ENCODE data around the gene DTNBP1. TPM values are rescaled to one million over a fixed set of nuclear protein-coding genes. Genes with fewer than 3 reads are reported as not detected.

Gene DTNBP1
- total and polyA plus RNA-seq, 2 of the 13 experiments (the other 11 are each of a cell fraction or from before 2014, with no cell fraction given): 6.6 to 19.1 TPM

DNA sequence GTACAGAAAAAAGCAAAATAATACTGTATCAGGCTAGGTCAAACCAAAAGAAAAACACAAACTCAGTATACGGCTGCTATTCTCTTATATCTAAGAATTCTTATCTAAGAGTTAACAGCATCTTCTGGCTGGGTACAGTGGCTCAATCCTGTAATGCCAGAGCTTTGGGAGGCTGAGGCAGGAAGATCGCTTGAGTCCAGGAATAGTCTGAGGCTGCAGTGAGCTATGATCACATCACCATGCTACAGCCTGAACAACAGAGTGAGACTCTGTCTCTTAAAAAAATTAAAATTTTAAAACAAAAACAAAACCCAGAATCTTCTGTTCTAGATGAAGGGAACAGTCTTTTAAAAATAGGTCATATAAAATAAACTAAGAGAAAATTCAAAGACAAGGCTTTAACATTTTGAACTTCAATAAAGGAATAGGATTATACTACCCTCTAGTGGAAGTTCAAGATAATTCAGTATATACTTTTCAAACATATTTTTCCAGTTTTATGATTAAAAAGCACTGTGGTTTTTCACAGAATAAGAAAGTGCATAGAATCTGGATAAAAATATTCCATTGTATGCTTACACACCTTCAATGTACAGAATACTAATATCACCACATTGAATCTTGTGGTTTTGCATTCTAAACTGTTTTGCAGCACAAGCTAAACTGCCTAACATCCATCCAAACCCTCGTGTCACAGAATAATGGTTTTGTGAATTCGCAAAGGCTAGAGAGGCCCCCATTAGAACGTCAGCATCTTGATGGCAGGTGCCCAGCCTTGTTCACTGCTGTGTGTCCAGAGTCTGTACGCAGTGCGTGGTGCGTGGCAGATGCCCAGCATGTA lies 39.3 kb downstream of the DTNBP1 start:
- TF ChIP-seq, protein P1, sequence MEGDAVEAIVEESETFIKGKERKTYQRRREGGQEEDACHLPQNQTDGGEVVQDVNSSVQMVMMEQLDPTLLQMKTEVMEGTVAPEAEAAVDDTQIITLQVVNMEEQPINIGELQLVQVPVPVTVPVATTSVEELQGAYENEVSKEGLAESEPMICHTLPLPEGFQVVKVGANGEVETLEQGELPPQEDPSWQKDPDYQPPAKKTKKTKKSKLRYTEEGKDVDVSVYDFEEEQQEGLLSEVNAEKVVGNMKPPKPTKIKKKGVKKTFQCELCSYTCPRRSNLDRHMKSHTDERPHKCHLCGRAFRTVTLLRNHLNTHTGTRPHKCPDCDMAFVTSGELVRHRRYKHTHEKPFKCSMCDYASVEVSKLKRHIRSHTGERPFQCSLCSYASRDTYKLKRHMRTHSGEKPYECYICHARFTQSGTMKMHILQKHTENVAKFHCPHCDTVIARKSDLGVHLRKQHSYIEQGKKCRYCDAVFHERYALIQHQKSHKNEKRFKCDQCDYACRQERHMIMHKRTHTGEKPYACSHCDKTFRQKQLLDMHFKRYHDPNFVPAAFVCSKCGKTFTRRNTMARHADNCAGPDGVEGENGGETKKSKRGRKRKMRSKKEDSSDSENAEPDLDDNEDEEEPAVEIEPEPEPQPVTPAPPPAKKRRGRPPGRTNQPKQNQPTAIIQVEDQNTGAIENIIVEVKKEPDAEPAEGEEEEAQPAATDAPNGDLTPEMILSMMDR (CRISPR knock-in tag; IDR thresholded peaks at IDR 0.05): 0 out of 2 replicates have a peak, but pooled peaks have one; percentile 32
- peak; percentile 66 for TF ChIP-seq STAG1 (CRISPR knock-in tag; IDR thresholded peaks at IDR 0.05)
- no peak for TF ChIP-seq RARA (CRISPR knock-in tag; IDR thresholded peaks at IDR 0.05)
- no peak for TF ChIP-seq KDM4B (CRISPR knock-in tag; IDR thresholded peaks at IDR 0.05)
- BruUV-seq (replicated peaks): no TSS peak
- DNase-seq (ENCODE audit: low spot score) (peak; percentile 10), ATAC-seq (no peak), FAIRE-seq (no peak)
- no peaks in the 10 kb centered on the region; a peak in 2 of 5 replicates for H3K36me3 ChIP-seq (replicated peaks in 1 of 2; ENCODE audit: control insufficient read depth in 1 of 2, insufficient read depth in 2 of 2, low read length in 2 of 2)
- H3K4me1 ChIP-seq (ENCODE audit: insufficient read depth, low read length): no peaks in the 10 kb centered on the region; the same call in 1 of the 2 replicates
- H3K9me3 ChIP-seq (ENCODE audit: low read length): no peaks in the 10 kb centered on the region
- 79% methylated on average over 8 of the region's 8 CpGs for WGBS (ENCODE audit: low lambda C conversion rate)
- intact Hi-C loops (cut with micrococcal nuclease; ENCODE audit: unreplicated experiment) (loop anchor here (1.0 kb wide), 1 partner anchor 1494 kb away; no protein-coding TSS in a partner anchor), in situ Hi-C loops (cut with HindIII; ENCODE audit: extremely low pct_ligation_motif_present, low pct_unique_long_range_greater_than_20kb) (loop anchor here (10.0 to 25.0 kb wide), 2 partner anchors 99 to 1411 kb away; no protein-coding TSS in a partner anchor)
- no peaks in the 10 kb centered on the region for H3K79me2 ChIP-seq (ENCODE audit: insufficient read depth, low read length)
- POLR2A ChIA-PET: no interaction called here
- CTCF ChIA-PET (ENCODE audit: low intra/inter-chr PET ratio, low total read pairs): interaction anchor here (1.4 to 2.3 kb wide), 2 partner anchors 132 to 1412 kb away, joined by 3 to 7 read pairs; no protein-coding TSS in a partner anchor
- no peak overlapping the region for H3K27ac ChIP-seq (ENCODE audit: extremely low read length, insufficient read depth, low read length)
- no peak overlapping the region for H3K9ac ChIP-seq (ENCODE audit: insufficient read depth, low read depth, low read length)
- no peak overlapping the region for H2AFZ ChIP-seq (ENCODE audit: low read length)
- no peak overlapping the region for H3K4me3 ChIP-seq (replicated peaks in 1 of 3; ENCODE audit: insufficient read depth in 1 of 3, low read depth in 2 of 3, low read length in 3 of 3)
- no peaks in the 10 kb centered on the region for H3K27me3 ChIP-seq (ENCODE audit: control insufficient read depth in 1 of 2, insufficient read depth in 2 of 2, low read length in 2 of 2)
- H3K4me2 ChIP-seq (ENCODE audit: low read depth, low read length): no peak overlapping the region
- H4K20me1 ChIP-seq (ENCODE audit: insufficient read depth, low read length): no peaks in the 10 kb centered on the region

Data from HepG2 (cell line).